ENCODE data around the gene HOXA3. TPM values are rescaled to one million over a fixed set of nuclear protein-coding genes. Genes with fewer than 3 reads are reported as not detected.
A peak's percentile ranks its signal among the peaks of the same experiment; 100 is the strongest.

The HOXA3 gene
- total RNA-seq, 4 donors from 2014 or later, result 4.9 to 20.2 (median 13.2) TPM

- WGBS, 2 donors, result 1% methylated on average over 41 of the region's 41 CpGs
- intact Hi-C loops (cut with DNase I; ENCODE audit: low total_unique reads), result no loop called here
- DNase-seq (ENCODE audit: low spot score in 2 of 2), result no peak
- peak overlapping the region; percentile 83 for H3K4me3 ChIP-seq (ENCODE audit: low read depth, poor library complexity, severe bottlenecking)
- TF ChIP-seq CTCF (IDR thresholded peaks at IDR 0.05) (no peak), POLR2A (IDR thresholded peaks at IDR 0.05) (no peak)
These were observed 55.4 kb downstream of the HOXA3 start for GRCh38 chr7:27096768-27097514.

GRCh38 chr7:27095897-27096767, 56.3 kb downstream of the HOXA3 start, which contains the start of gene HOXA1:
HOXA1 (minus strand) TSS chr7:27096000; CDS start chr7:27095912, 88 bp downstream.
- TF ChIP-seq CTCF (IDR thresholded peaks at IDR 0.05) (no peak), POLR2A (IDR thresholded peaks at IDR 0.05) (no peak)
- H3K4me3 ChIP-seq (ENCODE audit: low read depth, poor library complexity, severe bottlenecking), result peak within 1 kb of the TSS; percentile 83
- intact Hi-C loops (cut with DNase I; ENCODE audit: low total_unique reads), result no loop called here
- DNase-seq (ENCODE audit: low spot score in 2 of 2), result peak; percentile 79 to 94
- 0 to 1% methylated on average over 42 to 68 of the region's 68 CpGs for WGBS, 2 donors

GRCh38 chr7:27095050-27095896, 57.1 kb downstream of the HOXA3 start:
- WGBS, 2 donors, result 8 to 12% methylated on average over 31 to 33 of the region's 33 CpGs
- DNase-seq (ENCODE audit: low spot score in 2 of 2), result no peak

GRCh38 chr7:27094304-27095049, 57.9 kb downstream of the HOXA3 start:
- DNase-seq (ENCODE audit: low spot score in 2 of 2), result no peak
- intact Hi-C loops (cut with DNase I; ENCODE audit: low total_unique reads), result no loop called here
- WGBS, 2 donors, result 74 to 76% methylated on average over 29 of the region's 29 CpGs
- TF ChIP-seq POLR2A (IDR thresholded peaks at IDR 0.05) (no peak), CTCF (IDR thresholded peaks at IDR 0.05) (no peak)
- no peak overlapping the region for H3K4me3 ChIP-seq (ENCODE audit: low read depth, poor library complexity, severe bottlenecking)

More at GRCh38 chr7:27095050-27095896, 57.1 kb downstream of the HOXA3 start:
- H3K4me3 ChIP-seq (ENCODE audit: low read depth, poor library complexity, severe bottlenecking), result peak overlapping the region; percentile 83
- no peak for TF ChIP-seq CTCF (IDR thresholded peaks at IDR 0.05)
- no peak for TF ChIP-seq POLR2A (IDR thresholded peaks at IDR 0.05)
- intact Hi-C loops (cut with DNase I; ENCODE audit: low total_unique reads), result no loop called here

Measured in lower leg skin (tissue), 4 donors.